Measurements from ENCODE around the gene EFNA4.

DNA sequence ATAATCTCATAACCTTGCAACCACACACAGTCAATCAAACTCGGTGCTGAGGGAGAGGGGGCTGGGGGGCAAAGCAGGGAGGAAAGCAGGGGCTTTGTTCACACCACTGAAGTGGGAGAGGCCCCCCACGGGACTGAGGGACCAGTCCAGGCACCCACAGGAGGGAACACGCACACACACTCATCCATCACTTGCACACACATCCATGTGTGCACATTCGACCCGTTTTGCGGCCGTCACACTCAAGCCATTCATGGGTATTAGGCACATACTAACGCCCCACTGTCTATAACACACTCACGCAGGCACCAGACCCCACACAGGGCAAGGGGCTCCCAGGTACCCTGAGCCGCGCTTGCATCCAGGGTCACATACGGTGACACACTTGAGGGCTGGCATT, 29.1 kb downstream of the EFNA4 start:
- no peak for TF ChIP-seq EZH2phosphoT487 (IDR thresholded peaks at IDR 0.05; ENCODE audit: insufficient read depth, low read depth)
- no peak for TF ChIP-seq EZH2 (IDR thresholded peaks at IDR 0.05; ENCODE audit: insufficient read depth, poor library complexity, severe bottlenecking)

Data from GM23248 (cell line).